Fibroblast of the conjunctiva (primary cell): Measurements from ENCODE around the gene CYB5A.
"Not testable (repeated sequence)": the region's sequence is repeated elsewhere in the genome, so short reads cannot be mapped to it uniquely, and the experiment has no call there.

Experiments used
- DNase-seq: peaks from one replicate; pipeline ENCODE4 v3.0.0-alpha.2; 2010; ENCODE audit warnings: low read depth

CYB5A gene

GRCh38 chr18:74294526-74294925, 2.8 kb upstream of the CYB5A start:
- DNase-seq = no peak

GRCh38 chr18:74292982-74293381, 1.2 kb upstream of the CYB5A start:
- not testable (repeated sequence) for DNase-seq

- no peak for DNase-seq
Measured at GRCh38 chr18:74292541-74292858, 737 bp upstream of the CYB5A start.

GRCh38 chr18:74291472-74291770, 342 bp downstream of the CYB5A start:
- DNase-seq = no peak

GRCh38 chr18:74290794-74291471, 830 bp downstream of the CYB5A start:
- DNase-seq = no peak

GRCh38 chr18:74290021-74290420, 1.7 kb downstream of the CYB5A start:
- no peak for DNase-seq

- no peak for DNase-seq
Measured at GRCh38 chr18:74289137-74289536, 2.6 kb downstream of the CYB5A start.

GRCh38 chr18:74288730-74289129, 3.0 kb downstream of the CYB5A start:
- no peak for DNase-seq

- no peak for DNase-seq
Measured at GRCh38 chr18:74288041-74288440, 3.7 kb downstream of the CYB5A start.

GRCh38 chr18:74286856-74287255, 4.9 kb downstream of the CYB5A start:
- DNase-seq = no peak

- no peak for DNase-seq
Measured at GRCh38 chr18:74286106-74286855, 5.5 kb downstream of the CYB5A start.

GRCh38 chr18:74285583-74285982, 6.2 kb downstream of the CYB5A start:
- not testable (repeated sequence) for DNase-seq

- no peak for DNase-seq
Measured at GRCh38 chr18:74284980-74285355, 6.8 kb downstream of the CYB5A start.

- DNase-seq = no peak
Measured at GRCh38 chr18:74284191-74284979, 7.4 kb downstream of the CYB5A start.

- DNase-seq = no peak
Measured at GRCh38 chr18:74283646-74284045, 8.1 kb downstream of the CYB5A start.

GRCh38 chr18:74282755-74283554, 8.8 kb downstream of the CYB5A start:
- no peak for DNase-seq

GRCh38 chr18:74281980-74282754, 9.6 kb downstream of the CYB5A start:
- DNase-seq = no peak

- no peak for DNase-seq
Measured at GRCh38 chr18:74281011-74281979, 10.5 kb downstream of the CYB5A start.

- no peak for DNase-seq
Measured at GRCh38 chr18:74278983-74279382, 12.8 kb downstream of the CYB5A start.

GRCh38 chr18:74278058-74278457, 13.7 kb downstream of the CYB5A start:
- DNase-seq = no peak
